ENCODE measurements around the gene PLEKHA5. TPM values are rescaled to one million over a fixed set of nuclear protein-coding genes. Genes with fewer than 3 reads are reported as not detected.

The PLEKHA5 gene
- total and polyA plus RNA-seq, 2 donors from 2014 or later: 26.6 to 52.9 TPM

DNA sequence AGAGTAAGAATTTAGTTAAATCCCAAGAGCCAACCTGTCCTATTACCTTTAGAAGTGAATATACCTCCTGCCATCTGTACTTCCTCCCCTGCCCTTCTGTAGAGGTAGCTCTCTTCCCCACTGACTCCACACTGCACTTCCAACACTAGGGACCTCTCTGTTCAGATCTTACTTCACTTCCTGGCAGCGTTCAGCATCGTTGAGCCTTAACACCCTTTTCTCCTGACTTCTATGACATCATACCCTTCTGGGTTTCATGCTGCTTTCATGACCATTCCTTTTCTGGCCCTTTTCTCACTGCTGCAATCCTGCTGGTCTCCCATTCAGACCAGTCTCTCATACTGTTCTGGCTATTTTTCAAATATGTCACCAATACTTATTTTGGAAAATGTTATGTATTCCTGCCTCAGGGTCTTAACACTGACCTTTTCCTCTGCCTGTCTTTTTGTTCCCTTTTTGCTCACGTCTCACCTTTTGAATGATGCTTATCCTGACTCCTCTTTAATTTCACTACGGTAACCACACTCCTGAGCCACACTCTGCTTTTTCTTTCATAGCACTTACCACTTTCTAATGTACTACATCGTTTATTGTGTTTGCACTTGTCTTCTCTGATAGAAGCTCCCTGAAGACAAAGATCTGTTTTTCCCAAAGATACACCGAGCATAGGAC is 67.6 kb downstream of the PLEKHA5 start:
- TF ChIP-seq, protein P1, sequence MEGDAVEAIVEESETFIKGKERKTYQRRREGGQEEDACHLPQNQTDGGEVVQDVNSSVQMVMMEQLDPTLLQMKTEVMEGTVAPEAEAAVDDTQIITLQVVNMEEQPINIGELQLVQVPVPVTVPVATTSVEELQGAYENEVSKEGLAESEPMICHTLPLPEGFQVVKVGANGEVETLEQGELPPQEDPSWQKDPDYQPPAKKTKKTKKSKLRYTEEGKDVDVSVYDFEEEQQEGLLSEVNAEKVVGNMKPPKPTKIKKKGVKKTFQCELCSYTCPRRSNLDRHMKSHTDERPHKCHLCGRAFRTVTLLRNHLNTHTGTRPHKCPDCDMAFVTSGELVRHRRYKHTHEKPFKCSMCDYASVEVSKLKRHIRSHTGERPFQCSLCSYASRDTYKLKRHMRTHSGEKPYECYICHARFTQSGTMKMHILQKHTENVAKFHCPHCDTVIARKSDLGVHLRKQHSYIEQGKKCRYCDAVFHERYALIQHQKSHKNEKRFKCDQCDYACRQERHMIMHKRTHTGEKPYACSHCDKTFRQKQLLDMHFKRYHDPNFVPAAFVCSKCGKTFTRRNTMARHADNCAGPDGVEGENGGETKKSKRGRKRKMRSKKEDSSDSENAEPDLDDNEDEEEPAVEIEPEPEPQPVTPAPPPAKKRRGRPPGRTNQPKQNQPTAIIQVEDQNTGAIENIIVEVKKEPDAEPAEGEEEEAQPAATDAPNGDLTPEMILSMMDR (IDR thresholded peaks at IDR 0.05; ENCODE audit: borderline replicate concordance, extremely low read depth, insufficient read depth): no peak
- Histone ChIP-seq H3K27ac (ENCODE audit: low read depth in 2 of 2, low read length in 2 of 2) (no peak overlapping the region), H3K36me3 (ENCODE audit: control insufficient read depth in 2 of 3, insufficient read depth in 3 of 3, low read length in 3 of 3) (no peaks in the 10 kb centered on the region), H3K4me3 (ENCODE audit: low read length in 3 of 3) (no peak overlapping the region), H3K9ac (ENCODE audit: low read length in 3 of 3) (no peak overlapping the region), H3K9me3 (ENCODE audit: control insufficient read depth in 2 of 3, insufficient read depth in 1 of 3, low read length in 3 of 3) (no peaks in the 10 kb centered on the region), H3K4me1 (ENCODE audit: control insufficient read depth in 2 of 3, insufficient read depth in 2 of 3, low read depth in 1 of 3, low read length in 3 of 3) (peaks cover 0 to 12% (median 0%) of the 10 kb centered on the region in 3 donors), H3K27me3 (ENCODE audit: control insufficient read depth, insufficient read depth, low read length) (no peaks in the 10 kb centered on the region)
- intact Hi-C loops (cut with DNase I): no loop called here
- FAIRE-seq: no peak
- no peak for DNase-seq

DNA sequence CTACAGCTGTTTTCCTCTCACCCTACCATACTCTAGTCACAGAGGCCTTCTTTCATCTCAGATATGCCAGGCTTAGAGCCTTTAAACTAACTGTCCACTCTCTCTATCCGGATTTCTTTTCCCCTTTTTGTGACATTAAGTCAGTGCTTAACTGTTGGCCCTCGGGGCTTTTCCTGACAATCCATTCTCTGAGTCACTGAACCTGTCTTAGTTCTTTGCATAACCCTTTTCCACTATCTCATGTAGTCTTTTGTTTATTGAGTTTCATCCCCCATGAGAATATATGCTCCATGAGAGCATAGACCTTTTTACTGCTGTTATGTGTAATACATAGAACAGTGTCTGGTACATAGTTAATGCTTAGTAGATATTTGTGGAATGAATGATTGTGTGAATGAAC is 68.7 kb downstream of the PLEKHA5 start:
- TF ChIP-seq, protein P1 (IDR thresholded peaks at IDR 0.05; ENCODE audit: borderline replicate concordance, extremely low read depth, insufficient read depth): no peak
- no peaks in the 10 kb centered on the region for H3K9me3 ChIP-seq (ENCODE audit: control insufficient read depth in 2 of 3, insufficient read depth in 1 of 3, low read length in 3 of 3)
- no peaks in the 10 kb centered on the region for H3K36me3 ChIP-seq (ENCODE audit: control insufficient read depth in 2 of 3, insufficient read depth in 3 of 3, low read length in 3 of 3)
- no peak for DNase-seq
- H3K27ac ChIP-seq (ENCODE audit: low read depth in 2 of 2, low read length in 2 of 2): no peak overlapping the region
- no peak overlapping the region for H3K4me3 ChIP-seq (ENCODE audit: low read length in 3 of 3)
- intact Hi-C loops (cut with DNase I): no loop called here
- no peak for FAIRE-seq
- H3K27me3 ChIP-seq (ENCODE audit: control insufficient read depth, insufficient read depth, low read length): no peaks in the 10 kb centered on the region
- H3K9ac ChIP-seq (ENCODE audit: low read length in 3 of 3): no peak overlapping the region
- peaks cover 0 to 6% (median 0%) of the 10 kb centered on the region in 3 donors for H3K4me1 ChIP-seq (ENCODE audit: control insufficient read depth in 2 of 3, insufficient read depth in 2 of 3, low read depth in 1 of 3, low read length in 3 of 3)

DNA sequence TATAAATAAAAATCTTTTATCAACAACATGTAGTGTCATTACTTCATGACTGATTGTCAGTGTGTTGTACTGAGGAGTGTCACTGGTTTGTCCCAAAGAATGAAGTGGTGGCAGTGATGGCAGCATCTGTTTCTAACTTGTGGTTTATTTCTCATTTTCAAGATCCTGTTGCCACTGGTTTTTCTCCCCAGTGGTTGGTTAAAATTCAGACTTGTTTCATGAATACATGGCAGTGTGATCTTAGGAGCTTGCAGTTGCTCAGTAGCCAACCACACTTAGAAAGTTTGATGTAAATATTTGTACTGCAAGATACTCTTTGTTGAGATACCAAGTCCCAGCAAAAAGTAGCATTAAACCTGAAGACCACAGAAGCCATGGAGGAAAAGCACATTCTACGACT is 69.8 kb downstream of the PLEKHA5 start:
- no peak for FAIRE-seq
- no peak overlapping the region for H3K4me3 ChIP-seq (ENCODE audit: low read length in 3 of 3)
- intact Hi-C loops (cut with DNase I): no loop called here

More for the DNA sequence above, 69.8 kb downstream of the PLEKHA5 start:
- DNase-seq: no peak
- no peaks in the 10 kb centered on the region for H3K36me3 ChIP-seq (ENCODE audit: control insufficient read depth in 2 of 3, insufficient read depth in 3 of 3, low read length in 3 of 3)
- TF ChIP-seq, protein P1 (IDR thresholded peaks at IDR 0.05; ENCODE audit: borderline replicate concordance, extremely low read depth, insufficient read depth): no peak
- H3K9me3 ChIP-seq (ENCODE audit: control insufficient read depth in 2 of 3, insufficient read depth in 1 of 3, low read length in 3 of 3): no peaks in the 10 kb centered on the region
- H3K4me1 ChIP-seq (ENCODE audit: control insufficient read depth in 2 of 3, insufficient read depth in 2 of 3, low read depth in 1 of 3, low read length in 3 of 3): peaks cover 0 to 3% (median 0%) of the 10 kb centered on the region in 3 donors
- H3K9ac ChIP-seq (ENCODE audit: low read length in 3 of 3): no peak overlapping the region
- no peak overlapping the region for H3K27ac ChIP-seq (ENCODE audit: low read depth in 2 of 2, low read length in 2 of 2)
- no peaks in the 10 kb centered on the region for H3K27me3 ChIP-seq (ENCODE audit: control insufficient read depth, insufficient read depth, low read length)

Data from kidney (tissue), 14 donors.